Measurements from ENCODE around the gene RNF43.

DNA sequence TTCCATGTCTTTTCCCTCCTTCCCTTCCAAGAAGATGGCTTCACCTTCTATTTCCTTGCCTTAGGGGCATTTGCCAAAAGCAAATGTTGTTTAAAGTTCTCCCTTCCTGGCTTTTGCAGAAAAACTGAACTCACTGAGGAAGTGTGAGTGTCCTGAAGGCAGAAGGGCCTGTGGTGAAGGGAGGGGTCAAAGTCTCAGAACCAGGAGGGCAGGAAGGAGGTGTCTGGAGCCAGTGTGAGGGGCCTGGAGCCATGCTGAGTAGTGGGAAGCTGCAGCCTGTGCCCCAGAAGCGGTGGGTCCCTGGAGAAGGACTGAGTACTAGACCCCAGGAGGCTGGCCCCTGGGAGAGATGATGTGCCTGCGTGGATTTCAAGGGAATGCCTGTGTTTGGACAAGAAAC lies 41.5 kb downstream of the RNF43 start:
- TF ChIP-seq YY1 (IDR thresholded peaks at IDR 0.05; ENCODE audit: insufficient read depth, insufficient read length) (no peak), ZNF274 (IDR thresholded peaks at IDR 0.05; ENCODE audit: low read depth, low read length) (no peak), SUZ12 (IDR thresholded peaks at IDR 0.05; ENCODE audit: extremely low read depth, insufficient read depth, insufficient read length) (no peak)
